NCI-H2227 (cell line): ENCODE data around the gene FMN1.
"Not testable (repeated sequence)": the region's sequence is repeated elsewhere in the genome, so short reads cannot be mapped to it uniquely, and the experiment has no call there.

Experiments
- DNase-seq: peaks from one replicate; lab custom pipeline; 2025; ENCODE audit not compliant: unreplicated experiment; lab: John Stamatoyannopoulos, UW

The FMN1 gene

GRCh38 chr15:32990071-32990470 lies 204.4 kb downstream of the FMN1 start:
- no peak for DNase-seq

- no peak for DNase-seq
Measured at GRCh38 chr15:32987067-32987466, 207.4 kb downstream of the FMN1 start.

GRCh38 chr15:32986147-32986546 lies 208.4 kb downstream of the FMN1 start:
- no peak for DNase-seq

- no peak for DNase-seq
Measured at GRCh38 chr15:32983679-32984078, 210.8 kb downstream of the FMN1 start.

- DNase-seq: no peak
Measured at GRCh38 chr15:32982001-32982400, 212.5 kb downstream of the FMN1 start.

- no peak for DNase-seq
Measured at GRCh38 chr15:32981536-32981935, 213.0 kb downstream of the FMN1 start.

- no peak for DNase-seq
Measured at GRCh38 chr15:32979710-32980109, 214.8 kb downstream of the FMN1 start.

GRCh38 chr15:32977506-32977905 lies 217.0 kb downstream of the FMN1 start:
- DNase-seq: no peak

GRCh38 chr15:32974691-32975090 lies 219.8 kb downstream of the FMN1 start:
- DNase-seq: no peak

GRCh38 chr15:32972686-32973085 lies 221.8 kb downstream of the FMN1 start:
- DNase-seq: no peak

GRCh38 chr15:32970847-32971246 lies 223.7 kb downstream of the FMN1 start:
- DNase-seq: no peak

- DNase-seq: no peak
Measured at GRCh38 chr15:32967521-32967920, 227.0 kb downstream of the FMN1 start.

GRCh38 chr15:32966512-32966911 lies 228.0 kb downstream of the FMN1 start:
- DNase-seq: no peak

GRCh38 chr15:32965897-32966296 lies 228.6 kb downstream of the FMN1 start:
- DNase-seq: no peak

GRCh38 chr15:32959077-32959476 lies 235.4 kb downstream of the FMN1 start:
- no peak for DNase-seq

GRCh38 chr15:32957219-32957618 lies 237.3 kb downstream of the FMN1 start:
- DNase-seq: no peak

- DNase-seq: no peak
Measured at GRCh38 chr15:32956711-32957110, 237.8 kb downstream of the FMN1 start.

- DNase-seq: peak; percentile 17
Measured at GRCh38 chr15:32956006-32956405, 238.5 kb downstream of the FMN1 start.

- no peak for DNase-seq
Measured at GRCh38 chr15:32953533-32953910, 241.0 kb downstream of the FMN1 start.

- DNase-seq: no peak
Measured at GRCh38 chr15:32952901-32953532, 241.5 kb downstream of the FMN1 start.

GRCh38 chr15:32951736-32952464 lies 242.6 kb downstream of the FMN1 start:
- no peak for DNase-seq

- DNase-seq: not testable (repeated sequence)
Measured at GRCh38 chr15:32950051-32950450, 244.5 kb downstream of the FMN1 start.

- no peak for DNase-seq
Measured at GRCh38 chr15:32946210-32946609, 248.3 kb downstream of the FMN1 start.
